ENCODE data around the gene ERVK3-1.

ERVK3-1 gene

GRCh38 chr19:58355908-58356765 is 51.0 kb downstream of the ERVK3-1 start:
- Histone ChIP-seq H2AFZ (ENCODE audit: low read length) (no peak overlapping the region), H3K36me3 (ENCODE audit: insufficient read depth, low read length) (no peaks in the 10 kb centered on the region), H3K4me3 (ENCODE audit: low read depth, low read length, poor library complexity, severe bottlenecking) (no peak overlapping the region), H3K27me3 (ENCODE audit: insufficient read depth, low read length) (no peaks in the 10 kb centered on the region), H3K9me3 (ENCODE audit: low read length) (no peaks in the 10 kb centered on the region), H3K9ac (ENCODE audit: low read length) (no peak overlapping the region), H4K20me1 (ENCODE audit: insufficient read depth, low read length) (no peaks in the 10 kb centered on the region), H3K27ac (ENCODE audit: low read depth, low read length, poor library complexity, severe bottlenecking) (no peak overlapping the region), H3F3A (ENCODE audit: insufficient read depth, low read length) (no peaks in the 10 kb centered on the region), H3K79me2 (ENCODE audit: insufficient read depth, low read length) (no peaks in the 10 kb centered on the region), H3K9me2 (ENCODE audit: low read depth, low read length) (no peaks in the 10 kb centered on the region), H3K4me2 (ENCODE audit: low read length) (no peak overlapping the region), H3K4me1 (ENCODE audit: insufficient read depth, low read length, severe bottlenecking) (peaks cover 2% of the 10 kb centered on the region)
- no peak for TF ChIP-seq EZH2 (IDR thresholded peaks at IDR 0.05; ENCODE audit: borderline replicate concordance, low read length)
- no peak for TF ChIP-seq CTCF (IDR thresholded peaks at IDR 0.05; ENCODE audit: low read length)

DNA sequence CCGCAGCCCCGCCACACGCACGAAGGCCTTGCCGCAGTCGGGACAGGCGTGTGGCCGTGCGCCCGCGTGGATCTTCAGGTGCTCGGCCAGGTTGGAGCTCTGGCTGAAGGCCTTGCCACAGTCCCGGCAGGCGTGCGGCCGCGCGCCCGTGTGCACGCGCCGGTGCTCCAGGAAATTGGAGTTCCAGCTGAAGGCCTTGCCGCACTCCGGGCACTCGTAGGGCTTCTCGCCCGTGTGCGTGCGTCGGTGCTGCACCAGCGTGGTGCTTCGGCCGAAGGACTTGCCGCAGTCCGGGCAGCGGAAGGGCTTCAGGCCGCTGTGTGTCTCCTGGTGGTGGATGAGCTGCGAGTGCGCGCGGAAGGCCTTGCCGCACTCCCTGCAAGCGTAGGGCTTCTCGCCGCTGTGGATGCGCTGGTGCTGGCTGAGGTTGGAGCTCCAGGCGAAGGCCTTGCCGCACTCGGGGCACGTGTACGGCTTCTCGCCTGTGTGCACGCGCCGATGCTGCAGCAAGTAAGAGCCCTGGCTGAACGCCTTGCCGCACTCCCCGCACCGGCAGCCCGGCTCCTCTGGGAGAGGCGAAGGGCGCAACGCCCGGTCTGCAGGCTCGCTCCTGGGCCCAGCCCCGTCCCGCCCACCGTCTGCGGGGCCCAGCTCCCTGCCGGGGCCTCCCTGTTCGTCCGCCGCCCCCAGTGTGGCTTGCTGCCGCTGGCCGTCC is 51.7 kb downstream of the ERVK3-1 start:
- Histone ChIP-seq H3K36me3 (ENCODE audit: insufficient read depth, low read length) (no peaks in the 10 kb centered on the region), H2AFZ (ENCODE audit: low read length) (no peak overlapping the region), H3K9me2 (ENCODE audit: low read depth, low read length) (no peaks in the 10 kb centered on the region), H3K4me3 (ENCODE audit: low read depth, low read length, poor library complexity, severe bottlenecking) (no peak overlapping the region), H3K9me3 (ENCODE audit: low read length) (no peaks in the 10 kb centered on the region), H3K4me2 (ENCODE audit: low read length) (no peak overlapping the region), H3K79me2 (ENCODE audit: insufficient read depth, low read length) (no peaks in the 10 kb centered on the region), H3K4me1 (ENCODE audit: insufficient read depth, low read length, severe bottlenecking) (peaks cover 10% of the 10 kb centered on the region), H3F3A (ENCODE audit: insufficient read depth, low read length) (no peaks in the 10 kb centered on the region), H3K27me3 (ENCODE audit: insufficient read depth, low read length) (no peaks in the 10 kb centered on the region), H4K20me1 (ENCODE audit: insufficient read depth, low read length) (no peaks in the 10 kb centered on the region), H3K9ac (ENCODE audit: low read length) (no peak overlapping the region), H3K27ac (ENCODE audit: low read depth, low read length, poor library complexity, severe bottlenecking) (no peak overlapping the region)
- TF ChIP-seq EZH2 (IDR thresholded peaks at IDR 0.05; ENCODE audit: borderline replicate concordance, low read length) (no peak), CTCF (IDR thresholded peaks at IDR 0.05; ENCODE audit: low read length) (no peak)

GRCh38 chr19:58357481-58358145 is 52.4 kb downstream of the ERVK3-1 start:
- Histone ChIP-seq H2AFZ (ENCODE audit: low read length) (no peak overlapping the region), H3K4me1 (ENCODE audit: insufficient read depth, low read length, severe bottlenecking) (peaks cover 11% of the 10 kb centered on the region), H3K9ac (ENCODE audit: low read length) (no peak overlapping the region), H4K20me1 (ENCODE audit: insufficient read depth, low read length) (no peaks in the 10 kb centered on the region), H3K4me2 (ENCODE audit: low read length) (no peak overlapping the region), H3K9me3 (ENCODE audit: low read length) (no peaks in the 10 kb centered on the region), H3K9me2 (ENCODE audit: low read depth, low read length) (no peaks in the 10 kb centered on the region), H3K27ac (ENCODE audit: low read depth, low read length, poor library complexity, severe bottlenecking) (no peak overlapping the region), H3K27me3 (ENCODE audit: insufficient read depth, low read length) (no peaks in the 10 kb centered on the region), H3K4me3 (ENCODE audit: low read depth, low read length, poor library complexity, severe bottlenecking) (no peak overlapping the region), H3K79me2 (ENCODE audit: insufficient read depth, low read length) (no peaks in the 10 kb centered on the region), H3F3A (ENCODE audit: insufficient read depth, low read length) (no peaks in the 10 kb centered on the region), H3K36me3 (ENCODE audit: insufficient read depth, low read length) (no peaks in the 10 kb centered on the region)
- TF ChIP-seq CTCF (IDR thresholded peaks at IDR 0.05; ENCODE audit: low read length) (no peak), EZH2 (IDR thresholded peaks at IDR 0.05; ENCODE audit: borderline replicate concordance, low read length) (no peak)
